B cell (primary cell): Measurements from ENCODE around the gene TEX54.

Source experiments
- CTCF ChIP-seq: fragments of 200-600 bp; IDR thresholded peaks from one replicate; pipeline ENCODE4 v1.8.0; 2022; ENCODE audit warnings: antibody characterized with exemption, mild to moderate bottlenecking
- EZH2 ChIP-seq: IDR thresholded peaks from 2 replicates; pipeline ENCODE4 v1.6.1; 2012; ENCODE audit warnings: borderline replicate concordance, low read depth, mild to moderate bottlenecking, moderate library complexity, low read length; ENCODE audit not compliant: insufficient read depth, poor library complexity, severe bottlenecking

- TF ChIP-seq EZH2: no peak
- TF ChIP-seq CTCF: no peak
Measured at GRCh38 chr11:62865635-62866034, 33.0 kb upstream of the TEX54 start.
